Activated T-cell treated with anti-CD3 and anti-CD28 coated beads, Interleukin-2, amount 50 U/mL, for 1 hour (primary cell): ENCODE data around the gene FARP2.

Experiments used
- DNase-seq: peaks from one replicate; pipeline ENCODE4 v3.0.0-alpha.2; 2020

Gene FARP2

GRCh38 chr2:241324775-241325174 is 31.3 kb upstream of the FARP2 start:
- DNase-seq = no peak

GRCh38 chr2:241325257-241325656 is 30.8 kb upstream of the FARP2 start:
- no peak for DNase-seq

DNA sequence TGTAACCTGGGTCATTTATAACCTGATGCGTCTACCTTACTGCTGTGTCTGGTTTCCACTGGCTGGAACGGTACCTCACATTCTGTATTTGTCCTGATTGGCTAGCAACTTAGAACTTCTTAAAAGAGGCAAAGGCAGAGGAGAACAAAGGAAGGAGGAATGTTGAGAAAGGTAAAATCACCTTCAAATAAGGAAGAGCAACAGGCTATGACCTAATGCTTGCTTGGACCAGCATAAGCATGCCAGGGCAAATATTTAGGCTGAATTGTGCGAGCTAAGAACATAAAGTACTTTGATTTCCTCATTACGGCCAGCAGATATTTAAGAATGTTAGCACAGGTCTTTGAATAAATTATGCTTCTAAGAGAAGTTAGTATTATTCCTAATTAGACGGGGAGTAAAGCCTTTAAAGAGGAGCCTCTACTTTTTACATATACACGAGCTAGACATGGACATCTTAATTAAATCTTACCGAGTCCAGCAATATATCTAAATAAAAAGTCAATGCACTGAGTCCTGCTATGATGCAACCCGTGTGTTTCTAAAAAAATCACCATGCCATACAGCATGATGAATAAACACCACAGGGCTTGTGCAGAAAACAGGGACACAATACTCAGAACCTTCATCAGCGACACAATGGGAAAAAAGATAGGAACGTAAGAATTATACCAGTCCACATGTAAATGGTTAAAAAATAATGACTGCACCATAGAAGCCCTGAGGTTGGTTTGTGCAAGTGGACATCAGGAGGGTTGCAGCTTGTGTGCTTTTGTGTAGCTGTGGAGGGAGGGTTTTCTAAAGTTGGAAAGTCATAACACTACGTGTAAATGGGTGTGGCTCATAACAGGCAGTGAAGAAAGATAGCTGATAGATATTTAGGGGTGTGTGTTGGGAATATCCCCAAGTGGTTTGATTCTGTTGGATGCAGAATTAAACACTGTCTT is 26.1 kb upstream of the FARP2 start:
- DNase-seq = no peak

- DNase-seq = no peak
Measured at GRCh38 chr2:241330616-241330981, 25.5 kb upstream of the FARP2 start.

- DNase-seq = no peak
Measured at GRCh38 chr2:241334813-241335212, 21.3 kb upstream of the FARP2 start.

- no peak for DNase-seq
Measured at GRCh38 chr2:241339839-241340630, 16.1 kb upstream of the FARP2 start.

DNA sequence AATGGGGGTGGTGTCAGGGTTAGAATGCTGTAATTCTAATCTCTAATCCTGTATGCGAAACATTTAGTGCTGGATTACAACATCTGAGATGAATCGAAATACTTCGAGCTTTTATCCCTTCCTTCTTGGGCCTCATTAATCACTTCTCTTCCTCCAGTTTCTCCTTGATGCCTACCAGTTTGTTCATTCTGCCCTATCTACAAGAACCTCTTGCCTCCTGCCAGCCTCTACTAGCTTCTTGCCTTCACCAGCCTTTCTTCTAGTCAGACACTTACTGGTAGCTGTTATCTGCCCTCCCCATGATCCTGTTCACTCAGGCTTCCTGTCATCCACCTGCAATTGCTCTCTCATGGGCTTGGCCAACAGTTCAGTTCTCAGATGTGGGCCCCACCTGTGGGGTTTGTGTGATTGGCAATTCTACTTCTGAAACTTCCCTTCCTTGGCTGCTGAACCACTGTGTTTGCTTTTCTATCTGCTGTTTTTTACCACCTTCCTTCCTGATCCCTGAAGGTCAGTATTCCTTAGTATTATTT is 15.4 kb upstream of the FARP2 start:
- DNase-seq = no peak

GRCh38 chr2:241344925-241345651 is 11.0 kb upstream of the FARP2 start:
- DNase-seq = no peak

GRCh38 chr2:241349941-241350340 is 6.1 kb upstream of the FARP2 start:
- no peak for DNase-seq

DNA sequence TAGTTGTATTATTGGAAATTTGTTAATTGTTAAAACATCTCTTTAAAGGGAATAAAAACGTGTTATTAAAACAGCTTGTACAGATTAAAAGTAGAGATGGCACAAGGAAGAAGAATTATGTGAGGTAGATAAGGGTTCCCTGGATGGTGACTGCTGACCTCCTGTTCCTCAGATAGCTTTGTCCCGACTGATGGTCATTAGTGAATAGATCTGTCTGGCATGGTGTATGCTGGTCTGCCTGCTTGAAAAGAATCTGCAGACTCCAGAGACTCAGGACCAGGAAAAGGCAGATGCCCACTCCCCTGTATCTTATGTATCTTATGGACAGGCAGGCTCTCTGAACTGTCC is 5.6 kb upstream of the FARP2 start:
- no peak for DNase-seq

- DNase-seq = no peak
Measured at GRCh38 chr2:241350878-241351639, 5.0 kb upstream of the FARP2 start.

DNA sequence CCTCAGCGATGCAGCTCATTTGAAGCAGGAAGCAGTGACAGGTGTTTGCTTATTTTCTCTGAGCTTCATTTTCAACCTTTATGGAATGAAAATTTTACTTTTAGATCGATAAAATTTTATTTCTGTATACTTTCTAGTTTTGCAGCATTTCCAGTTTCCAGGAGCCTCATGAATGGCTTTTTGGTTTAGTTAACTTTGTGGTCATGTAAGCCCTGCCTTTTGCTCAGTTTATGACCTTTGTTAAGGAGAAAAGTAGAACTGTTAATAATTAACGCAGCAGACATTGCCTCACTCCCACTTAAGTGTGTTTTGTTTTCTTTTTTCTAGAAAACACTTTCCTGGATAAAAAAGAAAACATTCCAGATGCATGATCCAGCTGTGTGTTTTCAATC is 4.4 kb upstream of the FARP2 start:
- no peak for DNase-seq

GRCh38 chr2:241352227-241352626 is 3.9 kb upstream of the FARP2 start:
- no peak for DNase-seq

DNA sequence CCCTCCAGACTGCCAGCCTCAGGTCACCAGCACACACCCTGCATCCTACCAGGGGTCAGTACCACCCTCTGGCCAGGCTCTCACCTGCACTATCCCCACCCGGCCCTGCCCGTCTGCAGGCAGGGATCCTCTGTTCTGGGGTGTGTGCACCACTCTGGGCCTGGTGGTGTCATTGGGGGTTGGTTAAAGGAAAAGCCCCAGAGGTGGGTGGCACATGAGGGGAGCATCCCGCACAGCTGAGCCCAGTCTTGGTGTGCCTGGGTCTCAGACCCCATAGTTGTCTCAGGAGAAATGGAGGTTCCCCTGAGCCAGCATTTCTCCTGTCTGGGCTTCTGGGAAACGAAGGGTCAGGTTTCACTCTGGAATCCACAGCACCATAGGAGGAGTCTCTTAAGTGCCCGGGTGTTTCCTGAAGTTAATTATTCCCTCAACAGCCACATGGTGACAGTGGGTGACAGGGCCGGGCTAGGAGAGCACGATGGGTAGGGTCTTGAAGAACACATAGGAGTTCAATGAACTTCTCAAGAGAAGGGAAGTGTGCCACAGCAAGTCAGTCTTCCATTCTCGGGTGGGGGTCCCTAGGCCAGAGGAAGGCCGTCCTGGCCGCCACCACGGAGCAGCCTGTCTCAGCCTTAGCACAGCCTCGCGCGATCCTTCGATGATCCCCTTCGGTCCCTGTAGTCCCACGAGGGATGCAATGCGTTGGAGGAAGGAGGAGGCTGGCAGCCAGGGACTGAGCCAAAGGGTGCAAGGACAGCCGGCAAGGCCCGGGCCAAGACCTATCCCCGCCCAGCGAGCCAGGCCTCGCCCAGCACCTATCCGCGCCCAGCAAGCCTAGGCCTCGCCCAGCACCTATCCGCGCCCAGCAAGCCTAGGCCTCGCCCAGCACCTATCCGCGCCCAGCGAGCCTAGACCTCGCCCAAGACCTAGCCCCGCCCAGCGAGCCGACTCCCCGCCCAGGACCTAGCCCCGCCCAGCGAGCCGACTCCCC is 1.1 kb upstream of the FARP2 start:
- DNase-seq = peak; percentile 75

GRCh38 chr2:241356871-241357260 is 781 bp downstream of the FARP2 start:
- no peak for DNase-seq

DNA sequence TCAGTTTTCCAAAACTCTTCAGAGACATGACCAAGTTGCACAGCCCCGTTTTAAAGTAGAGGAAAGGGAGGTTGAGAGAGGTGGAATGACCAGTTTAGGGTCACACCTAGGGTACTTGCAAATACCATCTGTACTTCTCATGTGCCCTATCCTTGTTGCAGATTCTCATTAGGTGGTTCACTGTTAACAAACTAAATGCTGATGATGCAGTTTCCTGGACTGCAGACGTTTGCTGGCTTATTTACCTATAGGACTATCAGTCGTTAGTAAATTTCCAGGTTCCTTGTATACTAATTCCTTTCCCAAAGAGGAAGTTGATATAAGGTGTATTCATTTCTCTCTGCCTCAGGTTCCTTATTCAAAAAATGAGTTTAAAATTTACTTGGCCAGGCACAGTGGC is 1.4 kb downstream of the FARP2 start:
- no peak for DNase-seq

- no peak for DNase-seq
Measured at GRCh38 chr2:241358470-241358869, 2.4 kb downstream of the FARP2 start.

- DNase-seq = no peak
Measured at GRCh38 chr2:241359481-241360045, 3.5 kb downstream of the FARP2 start.

GRCh38 chr2:241363426-241363825 is 7.3 kb downstream of the FARP2 start:
- DNase-seq = no peak

GRCh38 chr2:241364781-241365180 is 8.7 kb downstream of the FARP2 start:
- DNase-seq = no peak

- no peak for DNase-seq
Measured at GRCh38 chr2:241366678-241367077, 10.6 kb downstream of the FARP2 start.
